ENCODE data around the gene WRNIP1.

DNA sequence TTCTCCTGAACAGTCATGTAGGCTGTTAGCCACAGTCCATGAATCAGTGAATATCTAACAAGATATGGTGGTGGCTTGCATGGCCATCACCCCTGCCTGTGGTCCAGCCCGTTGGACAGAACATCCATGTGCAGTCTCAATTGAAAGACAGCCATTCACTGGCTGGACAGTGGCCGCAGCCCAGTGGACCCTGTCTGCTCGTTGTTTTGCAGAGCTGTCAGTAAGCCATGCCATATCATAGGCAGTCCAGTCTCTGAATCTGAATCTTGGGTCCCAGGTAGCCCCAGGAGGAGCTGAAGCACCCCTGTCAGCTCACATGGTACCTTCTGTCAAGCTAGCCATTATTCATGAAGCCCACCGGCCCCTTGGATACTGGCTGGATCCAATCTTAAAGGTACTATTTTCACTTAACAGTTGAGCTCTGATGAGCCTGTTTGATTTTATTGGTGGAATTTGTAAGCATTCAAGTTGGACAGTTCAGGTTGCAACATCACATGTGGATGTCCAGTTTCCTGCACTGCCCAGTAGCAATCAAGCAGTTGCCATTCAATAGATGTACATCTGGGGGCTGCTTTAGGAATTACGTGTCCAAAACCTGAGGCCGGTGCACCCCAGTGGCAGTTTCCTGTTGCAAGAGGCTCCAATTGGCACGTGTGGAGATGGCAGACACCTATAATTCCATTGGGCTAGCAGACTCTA lies 38.7 kb downstream of the WRNIP1 start:
- TF ChIP-seq, protein P1, sequence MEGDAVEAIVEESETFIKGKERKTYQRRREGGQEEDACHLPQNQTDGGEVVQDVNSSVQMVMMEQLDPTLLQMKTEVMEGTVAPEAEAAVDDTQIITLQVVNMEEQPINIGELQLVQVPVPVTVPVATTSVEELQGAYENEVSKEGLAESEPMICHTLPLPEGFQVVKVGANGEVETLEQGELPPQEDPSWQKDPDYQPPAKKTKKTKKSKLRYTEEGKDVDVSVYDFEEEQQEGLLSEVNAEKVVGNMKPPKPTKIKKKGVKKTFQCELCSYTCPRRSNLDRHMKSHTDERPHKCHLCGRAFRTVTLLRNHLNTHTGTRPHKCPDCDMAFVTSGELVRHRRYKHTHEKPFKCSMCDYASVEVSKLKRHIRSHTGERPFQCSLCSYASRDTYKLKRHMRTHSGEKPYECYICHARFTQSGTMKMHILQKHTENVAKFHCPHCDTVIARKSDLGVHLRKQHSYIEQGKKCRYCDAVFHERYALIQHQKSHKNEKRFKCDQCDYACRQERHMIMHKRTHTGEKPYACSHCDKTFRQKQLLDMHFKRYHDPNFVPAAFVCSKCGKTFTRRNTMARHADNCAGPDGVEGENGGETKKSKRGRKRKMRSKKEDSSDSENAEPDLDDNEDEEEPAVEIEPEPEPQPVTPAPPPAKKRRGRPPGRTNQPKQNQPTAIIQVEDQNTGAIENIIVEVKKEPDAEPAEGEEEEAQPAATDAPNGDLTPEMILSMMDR (IDR thresholded peaks at IDR 0.05) = no peak
- no peak for TF ChIP-seq POLR2A (IDR thresholded peaks at IDR 0.05)

All from thyroid gland (tissue), 4 donors.